HUDEP-2 (cell line): ENCODE results near the gene PKN2.
A peak's percentile ranks its signal among the peaks of the same experiment; 100 is the strongest.

Experiments used
- DNase-seq, 76 experiments: peaks; one replicate each; lab custom pipeline; 2025; ENCODE audit not compliant: unreplicated experiment in 76 of 76; lab: John Stamatoyannopoulos, UW

Gene PKN2

DNA sequence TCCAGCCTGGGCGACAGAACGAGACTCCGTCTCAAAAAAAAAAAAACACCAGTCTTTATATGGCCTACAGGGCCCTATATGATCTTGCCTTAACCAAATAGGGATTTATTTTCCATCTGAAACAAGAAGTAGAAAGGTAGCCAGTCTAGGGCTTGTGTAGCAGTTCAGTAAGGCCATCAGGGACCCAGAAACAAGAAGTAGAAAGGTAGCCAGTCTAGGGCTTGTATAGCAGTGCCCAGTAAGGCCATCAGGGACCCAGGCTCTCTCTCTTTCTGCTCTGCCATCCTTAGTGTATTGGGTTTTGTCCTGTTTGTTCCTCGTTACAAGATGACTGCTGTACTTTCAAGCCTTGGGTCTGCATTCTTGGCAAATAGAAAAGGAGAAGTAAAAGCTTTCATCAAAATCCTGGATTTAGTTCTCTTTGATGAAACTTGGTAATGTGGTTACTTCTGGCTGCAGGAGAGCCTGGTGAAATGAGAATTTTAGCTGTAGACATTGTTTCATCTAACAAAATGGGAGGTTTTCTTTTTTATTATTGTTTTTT, 46.1 kb downstream of the PKN2 start:
- no peak for DNase-seq

DNA sequence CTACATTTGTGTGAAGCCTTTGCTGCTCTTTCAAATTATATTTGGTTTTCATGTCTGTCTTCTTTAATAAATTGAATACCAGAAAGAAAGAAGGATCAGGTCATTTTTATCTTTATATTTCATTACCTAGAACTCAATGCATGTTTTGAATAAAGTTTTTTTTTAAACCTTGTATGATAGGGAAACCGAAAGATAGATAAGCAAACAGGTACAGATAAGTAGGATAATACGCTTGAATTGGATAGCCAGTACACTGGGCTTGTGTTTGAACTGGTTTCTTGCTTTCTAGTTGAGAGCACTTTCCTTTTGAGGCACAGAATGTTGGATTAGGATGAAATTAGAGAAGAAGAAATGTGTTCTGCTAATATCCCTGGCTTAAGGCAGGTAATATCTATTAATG, 46.9 kb downstream of the PKN2 start:
- no peak for DNase-seq

DNA sequence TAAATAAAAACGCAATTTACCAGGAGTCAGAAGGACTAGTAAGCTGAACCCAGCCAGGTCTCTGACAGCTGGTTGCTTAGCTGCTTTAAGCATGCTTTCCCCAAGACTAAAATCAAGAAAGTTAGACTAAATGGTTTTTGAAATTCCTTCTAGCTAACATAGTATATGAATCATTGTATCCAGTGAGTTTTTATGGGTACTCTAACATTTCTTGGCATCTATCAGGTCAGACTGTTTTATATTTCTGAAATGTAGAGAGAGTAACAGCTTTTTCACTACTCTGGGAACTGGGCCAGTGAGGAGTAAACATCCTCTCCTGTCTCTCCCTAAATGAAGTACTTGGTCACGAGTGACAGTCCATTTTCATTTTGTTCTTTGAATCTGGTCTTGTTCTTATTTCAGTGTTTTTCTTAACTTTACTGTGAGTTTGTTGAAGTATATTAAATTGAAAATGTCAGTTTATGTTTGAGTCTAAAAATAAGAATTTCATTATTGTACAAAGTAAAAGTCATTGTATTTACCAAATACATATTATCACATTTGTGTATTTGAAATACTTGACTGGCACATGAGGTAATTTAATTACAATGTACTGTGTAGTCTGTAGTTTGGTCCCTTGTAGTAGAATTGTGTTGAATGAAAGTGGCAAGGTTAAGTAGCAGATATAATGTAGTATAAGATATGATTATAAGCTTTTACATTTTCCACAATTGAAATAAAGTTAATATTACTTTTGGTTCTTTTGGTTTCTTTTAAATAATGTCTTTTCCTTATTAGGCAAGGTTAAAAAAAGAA, 47.6 kb downstream of the PKN2 start:
- peak in 18 of 76 experiments; percentile 0 to 43 (median 6) for DNase-seq

DNA sequence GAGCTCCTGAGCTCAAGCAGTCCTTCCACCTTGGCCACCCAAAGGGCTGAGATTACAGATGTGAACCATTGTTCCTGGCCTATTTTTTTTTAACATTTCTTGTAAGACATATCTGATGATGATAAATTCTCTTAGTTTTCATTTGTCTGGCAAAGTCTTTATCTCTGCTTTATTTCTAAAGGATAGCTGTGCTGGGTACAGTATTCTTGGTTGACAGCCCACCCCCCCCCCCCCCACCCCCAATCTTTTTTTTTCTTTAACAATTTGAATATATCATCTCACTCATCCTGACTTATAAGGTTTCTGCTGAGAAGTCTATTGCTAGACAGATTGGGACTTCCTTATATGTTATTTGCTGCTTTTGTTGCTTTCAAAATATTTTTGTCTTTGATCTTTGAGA, 51.3 kb downstream of the PKN2 start:
- no peak for DNase-seq

- DNase-seq: no peak
These were observed 51.8 kb downstream of the PKN2 start for GRCh38 chr1:88735909-88736308.

GRCh38 chr1:88736633-88737248, 52.7 kb downstream of the PKN2 start:
- DNase-seq: peak in 32 of 76 experiments; percentile 1 to 47 (median 14)

- DNase-seq: no peak
These were observed 53.4 kb downstream of the PKN2 start for GRCh38 chr1:88737338-88737927.

- DNase-seq: no peak
These were observed 56.7 kb downstream of the PKN2 start for GRCh38 chr1:88740784-88741183.

DNA sequence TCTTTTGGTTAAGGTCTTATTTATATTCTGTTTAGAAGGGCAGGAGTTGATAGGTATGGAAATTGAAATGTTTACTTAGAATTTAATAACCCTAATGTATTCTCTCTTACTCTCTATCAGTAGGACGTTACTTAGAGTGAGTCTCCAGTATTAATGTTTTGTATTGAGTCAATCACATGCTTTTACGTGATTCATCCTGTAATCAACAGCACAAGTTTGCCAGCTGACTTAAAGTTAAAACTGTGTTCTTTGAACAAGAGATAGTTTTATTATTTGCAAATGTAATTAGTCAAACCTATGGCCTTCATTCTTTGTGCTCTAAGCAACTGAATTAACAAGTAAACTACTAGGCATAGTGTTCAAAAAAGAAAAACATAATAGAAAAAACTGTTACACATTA, 57.3 kb downstream of the PKN2 start:
- DNase-seq: no peak

- DNase-seq: no peak
These were observed 58.5 kb downstream of the PKN2 start for GRCh38 chr1:88742531-88742930.

DNA sequence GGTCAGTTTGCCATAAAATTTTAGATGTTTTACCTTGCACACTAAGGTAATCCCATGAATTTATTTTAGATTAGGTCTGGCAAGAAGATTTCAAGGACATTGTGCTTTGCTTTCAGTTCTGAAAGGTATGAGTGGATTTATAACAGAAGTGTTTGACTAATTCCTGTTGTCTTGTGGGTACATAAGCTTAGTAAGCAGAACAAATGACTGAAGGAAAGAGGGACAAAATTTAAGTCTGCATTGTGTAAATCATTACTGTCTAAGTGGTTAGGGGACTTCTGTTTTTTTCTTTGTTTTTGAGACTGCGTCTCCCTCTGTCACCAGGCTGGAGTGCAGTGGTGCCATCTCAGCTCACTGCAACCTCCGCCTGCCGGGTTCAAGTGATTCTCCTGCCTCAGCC, 60.1 kb downstream of the PKN2 start:
- DNase-seq: no peak

- DNase-seq: no peak
These were observed 62.8 kb downstream of the PKN2 start for GRCh38 chr1:88746916-88747315.

GRCh38 chr1:88751714-88752113, 67.6 kb downstream of the PKN2 start:
- no peak for DNase-seq

DNA sequence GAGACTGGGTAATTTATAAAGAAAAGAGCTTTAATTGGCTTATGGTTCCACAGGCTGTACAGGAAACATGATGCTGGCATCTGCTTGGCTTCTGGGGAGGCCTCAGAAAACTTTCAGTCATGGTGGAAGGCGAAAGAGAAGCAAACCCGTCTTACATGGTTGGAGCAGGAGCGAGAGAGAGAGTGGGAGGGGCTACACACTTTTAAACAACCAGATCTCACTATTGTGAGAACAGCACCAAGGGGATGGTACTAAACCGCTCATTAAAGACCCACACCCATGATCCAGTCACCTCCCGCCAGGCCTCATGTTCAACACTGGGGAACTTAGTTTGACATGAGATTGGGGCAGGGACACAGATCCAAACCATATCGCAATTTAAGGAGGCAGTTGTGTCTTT, 69.4 kb downstream of the PKN2 start:
- DNase-seq: no peak

GRCh38 chr1:88763649-88764406, 79.8 kb downstream of the PKN2 start:
- DNase-seq: no peak

- DNase-seq: no peak
These were observed 84.1 kb downstream of the PKN2 start for GRCh38 chr1:88768187-88768586.

GRCh38 chr1:88768816-88769215, 84.7 kb downstream of the PKN2 start:
- no peak for DNase-seq

DNA sequence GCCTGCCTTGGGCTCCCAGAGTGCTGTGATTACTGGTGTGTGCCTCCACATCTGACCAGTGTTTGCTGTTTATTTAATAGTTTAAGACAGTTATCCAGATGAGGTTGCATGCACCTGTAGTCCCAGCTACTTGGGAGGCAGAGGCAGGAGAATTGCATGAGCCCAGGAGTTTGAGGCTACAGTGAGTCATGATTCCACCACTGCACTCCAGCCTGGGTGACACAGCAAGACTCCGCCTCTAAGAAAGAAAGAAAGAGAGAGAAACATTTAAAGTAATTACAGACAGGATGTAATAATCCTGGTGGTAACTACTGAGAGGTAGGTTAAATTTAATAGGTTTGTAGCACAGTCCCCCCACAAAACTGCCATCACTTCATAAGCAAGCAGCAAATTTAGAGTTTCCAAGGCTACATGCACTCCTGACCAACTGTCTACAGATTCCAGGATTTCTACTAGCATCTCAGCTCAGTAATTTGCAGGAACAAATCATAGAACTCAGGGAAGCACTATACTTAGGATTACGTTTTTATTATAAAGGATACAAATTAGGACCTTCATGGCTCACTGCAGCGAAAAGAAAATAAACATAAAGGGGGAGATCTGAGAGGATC, 89.6 kb downstream of the PKN2 start:
- DNase-seq: peak in 2 of 76 experiments; percentile 1

DNA sequence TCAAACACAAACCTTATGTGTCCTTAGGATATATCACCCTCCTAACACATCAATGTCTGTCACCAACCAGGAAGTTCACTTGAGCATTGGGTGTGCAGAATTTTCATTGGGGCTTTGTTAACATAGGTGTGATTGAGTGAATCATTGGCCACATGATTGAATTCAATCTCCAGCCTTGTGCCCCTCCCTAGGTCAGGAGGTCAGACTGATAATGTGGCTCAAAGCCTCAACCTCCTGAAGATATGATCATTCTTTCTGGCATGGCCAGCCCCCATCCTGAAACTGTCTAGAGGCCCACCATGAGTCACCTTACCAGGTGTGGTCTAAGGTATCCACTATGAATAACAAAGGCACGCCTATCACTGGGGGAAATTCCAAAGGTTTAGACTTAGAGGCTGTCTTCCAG, 90.1 kb downstream of the PKN2 start:
- DNase-seq: peak in 1 of 76 experiments; percentile 7

DNA sequence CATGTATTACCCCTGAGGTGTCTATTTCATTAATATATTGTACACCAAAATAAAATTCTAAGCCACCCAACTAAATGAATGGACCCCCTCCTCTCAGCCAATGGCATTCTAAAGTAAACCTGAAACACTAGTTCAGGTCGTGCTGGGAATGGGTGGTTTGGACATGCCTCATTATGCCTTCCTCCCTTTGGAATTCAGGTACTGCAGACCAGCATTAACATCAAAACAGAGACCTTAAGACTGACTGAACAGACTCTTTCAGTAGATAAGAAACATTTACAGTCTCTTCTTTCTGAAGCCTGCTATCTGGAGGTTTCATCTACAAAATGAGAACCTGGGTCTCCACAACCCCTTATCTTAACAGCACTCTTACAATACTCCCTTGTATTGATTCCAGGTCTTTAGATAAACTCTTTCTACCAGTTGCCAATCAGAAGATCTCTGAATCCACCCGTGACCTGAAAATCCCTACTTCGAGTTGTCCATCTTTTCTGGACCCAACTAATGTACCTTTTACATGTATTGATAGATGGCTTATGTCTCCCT, 93.6 kb downstream of the PKN2 start:
- DNase-seq: peak in 5 of 76 experiments; percentile 6 to 16 (median 7)
